HUES48 (cell line): Measurements from ENCODE around the gene SLC25A21.

Experiments used
- H3K27ac ChIP-seq: one replicate; pipeline ENCODE4 v1.7.0; 2013; ENCODE audit warnings: low read depth, low read length, inconsistent platforms
- H3K27me3 ChIP-seq: 2 replicates; pipeline ENCODE4 v1.6.1; 2013; ENCODE audit warnings: mild to moderate bottlenecking, low read length; ENCODE audit not compliant: control insufficient read depth, insufficient read depth
- H3K36me3 ChIP-seq: 2 replicates; pipeline ENCODE4 v1.6.1; 2013; ENCODE audit warnings: low read length; ENCODE audit not compliant: control insufficient read depth, insufficient read depth
- H3K4me1 ChIP-seq: 2 replicates; pipeline ENCODE4 v1.6.1; 2013; ENCODE audit warnings: mild to moderate bottlenecking, low read length; ENCODE audit not compliant: control insufficient read depth, insufficient read depth
- H3K4me3 ChIP-seq: 2 replicates; pipeline ENCODE4 v1.5.1; 2013; ENCODE audit warnings: mild to moderate bottlenecking, low read depth, low read length
- H3K9ac ChIP-seq: 2 replicates; pipeline ENCODE4 v1.6.1; 2013; ENCODE audit warnings: mild to moderate bottlenecking, low read depth, low read length, moderate library complexity
- H3K9me3 ChIP-seq: 2 replicates; pipeline ENCODE4 v1.6.1; 2013; ENCODE audit warnings: low read length; ENCODE audit not compliant: control insufficient read depth, insufficient read depth

SLC25A21 gene

DNA sequence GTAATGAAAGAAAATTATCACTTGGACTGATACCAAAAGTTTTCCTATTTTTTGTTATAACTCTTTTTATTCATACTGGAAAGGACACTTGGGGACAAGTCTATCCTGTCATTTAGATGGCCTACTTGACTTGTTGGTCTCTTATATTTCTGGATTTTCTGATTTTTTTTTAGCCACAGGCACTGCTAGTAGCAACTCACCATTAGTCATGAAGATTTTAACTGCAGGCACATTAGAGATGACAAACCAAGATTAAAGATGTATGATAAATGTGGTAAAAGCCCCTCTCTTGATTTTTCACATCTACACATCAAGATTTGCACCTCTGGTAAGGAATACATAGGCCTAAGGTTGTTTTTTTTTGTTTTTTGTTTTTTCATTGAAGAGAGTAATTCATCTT lies 217.0 kb downstream of the SLC25A21 start:
- H3K36me3 ChIP-seq = no peaks in the 10 kb centered on the region
- peaks cover 20% of the 10 kb centered on the region for H3K4me1 ChIP-seq
- no peak overlapping the region for H3K9ac ChIP-seq
- H3K27me3 ChIP-seq = no peaks in the 10 kb centered on the region
- no peak overlapping the region for H3K27ac ChIP-seq
- H3K4me3 ChIP-seq = no peak overlapping the region
- no peaks in the 10 kb centered on the region for H3K9me3 ChIP-seq

DNA sequence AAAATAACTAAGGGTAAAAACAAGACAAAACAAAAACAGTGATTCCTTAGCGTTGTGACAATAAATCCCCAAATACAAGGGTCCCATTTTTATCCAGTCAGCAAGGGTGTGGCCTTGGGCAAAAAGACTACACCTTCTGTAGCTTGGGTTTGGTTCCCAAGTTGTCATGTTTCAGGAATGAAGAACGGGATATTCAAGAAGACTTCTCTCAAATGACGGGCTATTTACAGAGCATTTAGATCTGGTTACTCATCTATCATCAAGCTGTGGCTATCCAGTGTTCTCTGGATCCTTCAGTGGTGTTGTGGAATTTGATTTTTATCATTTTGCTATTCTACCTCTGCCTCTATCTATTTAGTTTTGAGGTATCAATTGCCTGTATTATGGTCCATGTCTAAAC lies 219.7 kb downstream of the SLC25A21 start:
- H3K9ac ChIP-seq = no peak overlapping the region
- H3K9me3 ChIP-seq = no peaks in the 10 kb centered on the region
- H3K36me3 ChIP-seq = no peaks in the 10 kb centered on the region
- peaks cover 16% of the 10 kb centered on the region for H3K4me1 ChIP-seq
- no peaks in the 10 kb centered on the region for H3K27me3 ChIP-seq
- no peak overlapping the region for H3K27ac ChIP-seq
- H3K4me3 ChIP-seq = no peak overlapping the region

DNA sequence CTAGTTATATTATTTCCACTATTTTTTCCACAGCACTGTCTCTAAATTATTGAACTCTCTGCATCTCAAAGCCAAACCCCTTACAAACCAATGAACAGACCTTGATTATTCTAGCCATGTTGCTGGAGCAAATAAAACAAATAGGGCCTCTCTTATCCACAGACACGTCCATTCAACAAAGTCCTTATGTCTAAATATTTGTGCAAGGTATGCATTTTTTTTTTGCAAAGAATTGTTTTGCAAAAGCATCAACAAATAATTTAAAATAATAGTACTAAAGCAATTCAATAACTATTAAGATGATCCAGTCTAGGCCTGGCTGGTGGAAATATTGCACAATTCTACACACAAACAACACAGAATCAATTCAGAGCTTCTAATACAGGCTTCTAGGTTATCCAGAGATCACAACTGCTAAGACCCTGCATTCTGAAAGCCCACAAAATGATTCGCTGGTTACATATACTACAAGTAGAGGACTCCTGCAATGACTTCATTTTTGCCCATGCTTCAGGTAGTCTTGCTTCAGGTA lies 221.0 kb downstream of the SLC25A21 start:
- no peaks in the 10 kb centered on the region for H3K27me3 ChIP-seq

DNA sequence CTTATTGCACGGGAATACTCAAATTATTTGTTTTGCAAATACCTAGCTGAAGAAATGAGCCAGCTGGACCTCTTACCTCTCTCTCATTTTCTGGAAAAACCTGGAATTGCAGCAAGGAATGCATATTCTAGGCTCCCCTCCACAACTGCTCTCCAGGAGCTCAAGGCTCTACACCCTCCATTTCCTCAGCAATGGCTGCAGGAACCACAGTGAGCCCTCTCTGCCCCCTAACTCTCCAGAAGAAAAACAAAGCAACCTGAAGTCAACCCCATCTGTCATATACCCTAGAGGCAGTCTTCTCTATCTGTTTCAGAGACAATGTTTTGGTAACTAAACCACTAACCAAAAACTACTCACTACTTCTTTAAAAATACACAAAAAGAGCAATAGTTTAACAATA lies 221.6 kb downstream of the SLC25A21 start:
- Histone ChIP-seq H3K27ac (no peak overlapping the region), H3K36me3 (no peaks in the 10 kb centered on the region), H3K9ac (no peak overlapping the region), H3K27me3 (no peaks in the 10 kb centered on the region), H3K9me3 (no peaks in the 10 kb centered on the region), H3K4me1 (peaks cover 12% of the 10 kb centered on the region), H3K4me3 (no peak overlapping the region)

More for the DNA sequence above, 221.0 kb downstream of the SLC25A21 start:
- Histone ChIP-seq H3K4me1 (peaks cover 12% of the 10 kb centered on the region), H3K9ac (no peak overlapping the region), H3K4me3 (no peak overlapping the region), H3K9me3 (no peaks in the 10 kb centered on the region), H3K27ac (no peak overlapping the region), H3K36me3 (no peaks in the 10 kb centered on the region)

DNA sequence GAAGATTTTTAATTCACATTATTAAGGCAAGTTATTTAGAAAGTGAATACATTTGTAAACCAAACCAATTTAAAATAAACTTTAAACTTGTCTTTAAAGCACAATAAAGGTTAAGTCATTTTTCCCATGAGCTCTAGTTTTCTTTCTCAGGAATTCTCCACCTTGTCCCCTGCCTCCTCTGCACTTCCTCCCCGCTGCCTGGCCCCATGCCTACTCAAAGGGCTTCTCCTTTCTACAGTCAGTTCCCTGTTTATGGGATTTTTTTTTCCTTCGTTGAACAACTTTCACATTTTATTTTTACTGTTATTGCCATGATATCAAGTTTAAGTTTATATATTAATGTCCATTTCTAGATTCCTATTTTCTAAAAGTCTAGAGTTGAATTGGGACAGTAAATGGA lies 223.0 kb downstream of the SLC25A21 start:
- Histone ChIP-seq H3K27ac (no peak overlapping the region), H3K4me1 (peaks cover 12% of the 10 kb centered on the region), H3K4me3 (no peak overlapping the region), H3K9me3 (no peaks in the 10 kb centered on the region), H3K9ac (no peak overlapping the region), H3K36me3 (no peaks in the 10 kb centered on the region), H3K27me3 (no peaks in the 10 kb centered on the region)

DNA sequence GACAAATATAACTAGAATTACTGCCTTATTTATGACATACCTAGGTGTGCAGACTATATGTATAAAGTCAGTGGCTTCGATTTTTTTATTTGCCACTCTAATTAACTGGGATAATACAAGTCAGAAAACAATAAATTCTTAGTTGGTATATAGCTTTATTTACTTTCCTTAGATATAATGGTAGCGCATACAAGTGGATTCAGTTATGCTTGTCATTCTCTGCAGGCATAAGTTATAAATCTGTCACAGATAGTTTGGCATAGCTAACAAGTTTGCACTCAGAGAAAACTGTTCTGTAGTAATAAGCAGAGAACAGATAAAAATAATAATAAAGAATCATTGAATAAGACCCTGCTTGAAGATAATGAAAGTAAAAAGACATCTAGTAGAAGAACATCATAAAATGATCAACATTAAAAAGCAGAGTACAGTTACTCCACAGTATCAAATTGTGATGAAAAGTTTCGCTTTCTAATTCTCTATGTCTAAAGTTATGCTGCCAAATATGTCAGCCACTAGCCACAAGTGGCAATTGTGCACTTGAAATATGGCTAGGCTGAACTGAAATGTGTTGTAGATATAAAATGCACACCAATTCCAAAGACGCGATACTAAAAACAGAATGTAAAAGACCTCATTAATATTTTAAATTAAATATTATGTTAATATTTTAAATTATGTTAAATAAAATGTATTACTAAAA lies 224.1 kb downstream of the SLC25A21 start:
- H3K9me3 ChIP-seq = no peaks in the 10 kb centered on the region
- H3K36me3 ChIP-seq = no peaks in the 10 kb centered on the region
- H3K27ac ChIP-seq = no peak overlapping the region
- no peak overlapping the region for H3K4me3 ChIP-seq
- H3K27me3 ChIP-seq = no peaks in the 10 kb centered on the region
- H3K9ac ChIP-seq = no peak overlapping the region
- peaks cover 8% of the 10 kb centered on the region for H3K4me1 ChIP-seq

DNA sequence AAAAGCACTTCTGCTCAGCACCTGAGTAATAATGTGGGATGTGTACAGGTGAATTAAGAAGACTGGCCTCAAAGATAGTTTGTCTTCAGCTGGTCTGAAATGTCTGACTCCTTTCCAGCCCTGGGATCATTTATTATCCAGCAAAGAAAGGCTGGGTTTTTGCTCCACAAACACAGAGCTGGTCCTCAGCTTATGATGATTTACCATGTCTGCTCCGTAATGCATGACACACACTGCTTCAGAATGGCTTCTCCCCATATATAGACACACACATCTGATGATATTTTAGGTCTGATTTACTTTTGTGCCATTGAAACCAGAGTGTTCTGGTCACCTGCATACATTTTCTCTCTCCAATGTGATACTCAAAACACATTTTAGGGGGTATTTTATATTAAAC lies 225.0 kb downstream of the SLC25A21 start:
- peaks cover 8% of the 10 kb centered on the region for H3K4me1 ChIP-seq
- no peaks in the 10 kb centered on the region for H3K36me3 ChIP-seq
- H3K9ac ChIP-seq = no peak overlapping the region
- no peaks in the 10 kb centered on the region for H3K27me3 ChIP-seq
- H3K9me3 ChIP-seq = no peaks in the 10 kb centered on the region
- no peak overlapping the region for H3K4me3 ChIP-seq
- H3K27ac ChIP-seq = no peak overlapping the region

DNA sequence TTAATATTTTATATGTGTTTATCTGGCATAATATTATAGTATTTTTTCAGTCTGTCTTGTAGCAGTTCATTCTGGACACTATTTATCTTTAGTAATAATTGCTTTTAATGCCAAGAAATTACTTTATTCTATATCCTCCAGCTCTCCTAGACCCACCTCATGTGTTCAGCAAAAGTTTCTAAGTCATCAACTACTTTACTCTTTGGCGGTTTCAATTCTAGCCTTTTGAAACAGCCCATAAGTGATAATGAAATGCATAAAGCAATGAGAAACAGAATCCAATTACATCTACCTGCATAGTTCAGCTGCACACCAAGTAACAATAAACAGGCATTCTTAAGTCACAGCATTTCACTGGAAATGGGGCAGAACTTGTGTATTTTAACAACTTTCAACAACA lies 225.5 kb downstream of the SLC25A21 start:
- H3K4me3 ChIP-seq = no peak overlapping the region
- no peak overlapping the region for H3K9ac ChIP-seq
- H3K4me1 ChIP-seq = peaks cover 8% of the 10 kb centered on the region
- H3K27me3 ChIP-seq = no peaks in the 10 kb centered on the region
- H3K9me3 ChIP-seq = no peaks in the 10 kb centered on the region
- no peaks in the 10 kb centered on the region for H3K36me3 ChIP-seq
- H3K27ac ChIP-seq = no peak overlapping the region

DNA sequence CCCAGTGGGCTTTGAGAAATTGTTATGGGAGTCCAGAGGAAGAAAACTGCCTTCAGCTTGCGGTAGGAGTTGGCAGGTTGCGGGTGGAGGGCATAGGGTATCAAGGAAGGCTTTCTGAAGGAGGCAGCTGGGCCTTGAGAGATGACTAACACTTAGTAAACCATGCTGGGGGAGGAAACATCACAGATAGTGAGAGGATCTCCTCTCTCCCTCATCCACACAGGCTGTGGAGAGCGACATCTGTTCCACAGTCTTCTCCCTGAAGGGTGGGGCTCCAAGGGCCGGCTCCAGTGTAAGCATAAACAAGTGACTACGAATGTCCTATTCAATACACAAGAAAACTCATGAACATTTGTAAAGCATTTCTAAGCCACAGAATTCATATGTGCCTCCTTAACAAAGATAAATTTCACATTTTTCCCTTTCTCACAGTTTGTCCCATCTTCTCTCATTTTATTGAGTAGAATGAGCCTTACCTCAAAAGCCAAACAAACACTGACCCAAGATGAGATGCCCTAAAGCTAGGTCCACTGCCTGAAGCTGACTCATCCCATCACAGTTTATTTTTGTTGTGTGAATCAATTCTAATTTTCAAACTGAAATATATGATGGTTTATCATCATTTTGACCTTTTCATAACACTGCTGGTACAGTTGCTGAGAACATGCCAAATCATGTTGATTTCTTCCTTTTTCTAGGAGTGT lies 227.9 kb downstream of the SLC25A21 start:
- Histone ChIP-seq H3K4me3 (no peak overlapping the region), H3K27ac (no peak overlapping the region), H3K36me3 (no peaks in the 10 kb centered on the region), H3K9me3 (no peaks in the 10 kb centered on the region), H3K9ac (no peak overlapping the region), H3K4me1 (no peaks in the 10 kb centered on the region), H3K27me3 (no peaks in the 10 kb centered on the region)

DNA sequence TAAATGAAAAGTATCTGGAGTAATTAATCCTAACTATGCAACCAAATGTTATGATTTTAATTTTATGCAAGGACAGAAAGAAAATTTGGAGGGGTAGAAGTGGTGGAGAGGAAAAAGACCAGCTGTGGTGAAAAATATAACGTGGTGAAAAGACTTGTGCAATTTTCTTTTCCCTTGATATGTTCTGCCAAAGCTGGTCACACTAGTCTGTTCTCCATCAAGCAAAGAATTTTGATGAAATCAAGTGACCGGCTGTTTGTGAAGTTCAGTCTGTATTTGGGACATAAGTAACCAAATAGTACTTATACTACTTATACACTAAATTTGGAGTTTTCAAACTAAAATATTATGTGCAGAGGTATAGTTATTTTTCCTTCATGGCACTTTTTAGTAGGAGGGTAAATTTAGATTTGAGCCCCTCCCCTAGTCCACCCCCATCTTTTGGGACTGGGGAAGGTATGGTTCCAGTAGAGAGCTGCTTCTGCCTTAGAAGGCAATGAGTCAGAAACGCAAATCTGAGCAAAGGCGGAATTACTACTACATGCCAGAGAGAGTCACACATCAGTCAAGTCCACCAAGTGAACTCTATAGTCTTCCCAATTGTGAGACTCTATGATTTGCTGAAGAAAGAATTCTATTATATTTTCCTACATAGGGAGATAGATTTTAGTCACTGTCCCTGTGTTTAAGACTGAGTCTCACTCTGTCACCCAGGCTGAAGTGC lies 229.7 kb downstream of the SLC25A21 start:
- no peak overlapping the region for H3K27ac ChIP-seq
- no peaks in the 10 kb centered on the region for H3K27me3 ChIP-seq
- no peaks in the 10 kb centered on the region for H3K9me3 ChIP-seq
- no peaks in the 10 kb centered on the region for H3K4me1 ChIP-seq
- H3K4me3 ChIP-seq = no peak overlapping the region
- H3K9ac ChIP-seq = no peak overlapping the region
- no peaks in the 10 kb centered on the region for H3K36me3 ChIP-seq
